H1 (cell line): Measurements from ENCODE around the gene TNS3. TPM values are rescaled to one million over a fixed set of nuclear protein-coding genes. Genes with fewer than 3 reads are reported as not detected.

Source experiments
- CTCF ChIA-PET: fragments of 300-600 bp; sonication (Branson Sonifier 250); formaldehyde crosslinking; loops from one replicate; lab custom pipeline; 2021; ENCODE audit not compliant: partially characterized antibody; lab: Charles Lee
- POLR2A ChIA-PET: fragments of 300-600 bp; sonication (Branson Sonifier 250); formaldehyde crosslinking; loops from one replicate; lab custom pipeline; 2021; ENCODE audit warnings: inconsistent platforms; ENCODE audit not compliant: partially characterized antibody; lab: Charles Lee
- DNase-seq, 2 experiments: peaks; one replicate each; pipeline versions ENCODE4 v3.0.0 to v3.0.0-alpha.2; 2010 to 2022; ENCODE audit warnings: low spot score in 2 of 2, low read depth in 1 of 2, mixed read lengths in 1 of 2
- FAIRE-seq: peaks from 2 replicates; lab custom pipeline; 2011; peaks lifted over from hg19 to GRCh38; lab: Jason Lieb, UNC
- H2AFZ ChIP-seq: 2 replicates; pipeline ENCODE4 v1.8.1; 2012; ENCODE audit warnings: low read length, inconsistent platforms
- H2AK5ac ChIP-seq: 2 replicates; pipeline ENCODE4 v1.6.1; 2013; ENCODE audit warnings: low read depth, low read length
- H2BK120ac ChIP-seq: replicated peaks from 2 replicates; pipeline ENCODE3; 2013; ENCODE audit warnings: low read depth, low read length, inconsistent platforms
- H2BK12ac ChIP-seq: 2 replicates; pipeline ENCODE4 v1.6.1; 2013; ENCODE audit warnings: low read depth, low read length
- H2BK15ac ChIP-seq: 2 replicates; pipeline ENCODE4 v1.6.1; 2013; ENCODE audit warnings: low read length
- H2BK20ac ChIP-seq: 2 replicates; pipeline ENCODE4 v1.6.1; 2013; ENCODE audit warnings: low read length
- H2BK5ac ChIP-seq: 2 replicates; pipeline ENCODE4 v1.6.1; 2013; ENCODE audit warnings: low read depth, low read length
- H3K14ac ChIP-seq: 2 replicates; pipeline ENCODE4 v1.6.1; 2013; ENCODE audit warnings: inconsistent platforms; ENCODE audit not compliant: insufficient read length
- H3K18ac ChIP-seq: 2 replicates; pipeline ENCODE4 v1.6.1; 2013; ENCODE audit warnings: low read length; ENCODE audit errors: extremely low read depth
- H3K23ac ChIP-seq: 2 replicates; pipeline ENCODE4 v1.6.1; 2013; ENCODE audit warnings: inconsistent platforms; ENCODE audit not compliant: insufficient read length
- H3K23me2 ChIP-seq: 2 replicates; pipeline ENCODE4 v1.6.1; 2013; ENCODE audit warnings: low read depth, low read length
- H3K27ac ChIP-seq: 2 replicates; pipeline ENCODE4 v1.6.1; 2011; ENCODE audit warnings: low read depth, low read length, inconsistent platforms
- H3K27me3 ChIP-seq, 4 experiments: replicated peaks in 1 of 4; 1 replicate in 1 of 4; 2 replicates in 3 of 4; pipeline versions ENCODE4 v1.6.1 to v1.8.1; 2011 to 2013; ENCODE audit warnings: low read length in 3 of 4, mild to moderate bottlenecking in 3 of 4, inconsistent platforms in 2 of 4, mixed read lengths in 2 of 4, moderate library complexity in 1 of 4; ENCODE audit not compliant: control insufficient read depth in 3 of 4, insufficient read depth in 3 of 4; ENCODE audit errors: extremely low read depth in 1 of 4
- H3K36me3 ChIP-seq, 4 experiments: 2 replicates each; pipeline versions ENCODE4 v1.6.1 to v1.8.1; 2011 to 2013; ENCODE audit warnings: mild to moderate bottlenecking in 4 of 4, low read length in 3 of 4, moderate library complexity in 2 of 4, control low read depth in 1 of 4, inconsistent platforms in 1 of 4; ENCODE audit not compliant: insufficient read depth in 4 of 4, control insufficient read depth in 2 of 4
- H3K4ac ChIP-seq: replicated peaks from 2 replicates; pipeline ENCODE3; 2013; ENCODE audit warnings: low read length, low read depth, mixed read lengths, inconsistent platforms; ENCODE audit not compliant: insufficient read length
- H3K4me1 ChIP-seq, 4 experiments: replicated peaks in 1 of 4; 1 replicate in 1 of 4; 2 replicates in 3 of 4; pipeline versions ENCODE4 v1.6.1 to v1.8.1; 2011 to 2013; ENCODE audit warnings: low read length in 3 of 4, inconsistent platforms in 2 of 4, mixed read lengths in 1 of 4; ENCODE audit not compliant: insufficient read depth in 4 of 4, control insufficient read depth in 3 of 4
- H3K4me2 ChIP-seq, 2 experiments: 2 replicates each; pipeline versions ENCODE4 v1.6.1 to v1.8.1; 2011 to 2013; ENCODE audit warnings: low read depth in 2 of 2, low read length in 2 of 2, control low read depth in 1 of 2, inconsistent platforms in 1 of 2, mild to moderate bottlenecking in 1 of 2; ENCODE audit not compliant: insufficient read depth in 1 of 2
- H3K4me3 ChIP-seq, 4 experiments: fragments of 200-600, 300-600 bp in 1 of 4; sonication (generic), shearing (Covaris generic), sonication (Bioruptor Twin) in 1 of 4; 2 replicates each; pipeline versions ENCODE4 v1.5.1 to v1.8.1; 2011 to 2016; ENCODE audit warnings: low read length in 4 of 4, low read depth in 3 of 4, control low read depth in 2 of 4, inconsistent platforms in 2 of 4, mild to moderate bottlenecking in 2 of 4, mixed read lengths in 1 of 4, moderate library complexity in 1 of 4; ENCODE audit not compliant: insufficient read depth in 2 of 4; ENCODE audit errors: extremely low read depth in 1 of 4
- H3K56ac ChIP-seq: replicated peaks from 2 replicates; pipeline ENCODE3; 2013; ENCODE audit warnings: low read depth, mild to moderate bottlenecking, mixed read lengths, low read length, inconsistent platforms; ENCODE audit not compliant: insufficient read length
- H3K79me1 ChIP-seq: 2 replicates; pipeline ENCODE4 v1.6.1; 2013; ENCODE audit warnings: low read depth, low read length, control low read depth
- H3K79me2 ChIP-seq, 2 experiments: 2 replicates each; pipeline versions ENCODE4 v1.6.1 to v1.8.1; 2012 to 2013; ENCODE audit warnings: low read length in 2 of 2, mild to moderate bottlenecking in 2 of 2, inconsistent platforms in 1 of 2; ENCODE audit not compliant: insufficient read depth in 2 of 2, control insufficient read depth in 1 of 2
- H3K9ac ChIP-seq, 4 experiments: replicated peaks in 1 of 4; 1 replicate in 1 of 4; 2 replicates in 3 of 4; pipeline versions ENCODE4 v1.6.1 to v1.8.1; 2011 to 2013; ENCODE audit warnings: low read depth in 3 of 4, low read length in 3 of 4, control low read depth in 2 of 4, mild to moderate bottlenecking in 2 of 4, moderate library complexity in 2 of 4, inconsistent platforms in 1 of 4; ENCODE audit errors: extremely low read depth in 1 of 4
- H3K9me3 ChIP-seq, 2 experiments: 2 replicates each; pipeline versions ENCODE4 v1.6.1 to v1.8.1; 2012 to 2013; ENCODE audit warnings: mild to moderate bottlenecking in 2 of 2, moderate library complexity in 2 of 2, control low read depth in 1 of 2, inconsistent platforms in 1 of 2, low read depth in 1 of 2, low read length in 1 of 2, mixed read lengths in 1 of 2; ENCODE audit not compliant: insufficient read depth in 2 of 2
- H4K20me1 ChIP-seq, 2 experiments: replicated peaks in 1 of 2; 2 replicates each; pipeline versions ENCODE3 to v1.8.1; 2011 to 2013; ENCODE audit warnings: inconsistent platforms in 2 of 2, low read length in 2 of 2, mild to moderate bottlenecking in 1 of 2; ENCODE audit not compliant: insufficient read depth in 2 of 2, control insufficient read depth in 1 of 2
- H4K5ac ChIP-seq: 2 replicates; pipeline ENCODE4 v1.6.1; 2013; ENCODE audit warnings: low read length, low read depth, mixed read lengths, inconsistent platforms; ENCODE audit not compliant: insufficient read length
- H4K8ac ChIP-seq: 2 replicates; pipeline ENCODE4 v1.8.0; 2013; ENCODE audit warnings: mild to moderate bottlenecking, moderate library complexity, low read length, inconsistent platforms; ENCODE audit not compliant: insufficient read depth; ENCODE audit errors: extremely low read depth
- H4K91ac ChIP-seq: replicated peaks from 2 replicates; pipeline ENCODE3; 2013; ENCODE audit warnings: low read length, mixed read lengths, inconsistent platforms; ENCODE audit not compliant: insufficient read length
- BCL11A ChIP-seq, 2 experiments: IDR thresholded peaks; one replicate each; pipeline ENCODE4 v1.6.1; 2011; ENCODE audit warnings: low read depth in 2 of 2, low read length in 2 of 2, mild to moderate bottlenecking in 2 of 2
- BRCA1 ChIP-seq: IDR thresholded peaks from 2 replicates; pipeline ENCODE4 v1.6.1; 2012; ENCODE audit warnings: low read depth, low read length, improper control_type of control experiment
- CEBPB ChIP-seq: IDR thresholded peaks from 2 replicates; pipeline ENCODE4 v1.6.1; 2012; ENCODE audit warnings: low read depth, low read length
- CREB1 ChIP-seq: IDR thresholded peaks from 2 replicates; pipeline ENCODE4 v1.6.1; 2012; ENCODE audit warnings: inconsistent platforms
- CTBP2 ChIP-seq: IDR thresholded peaks from 2 replicates; pipeline ENCODE4 v1.7.0; 2011; ENCODE audit warnings: borderline replicate concordance, mild to moderate bottlenecking, moderate library complexity, mixed read lengths, low read length; ENCODE audit not compliant: insufficient read depth, insufficient read length
- FOSL1 ChIP-seq: IDR thresholded peaks from 2 replicates; pipeline ENCODE4 v1.6.1; 2011; ENCODE audit warnings: mild to moderate bottlenecking, low read depth, low read length, moderate library complexity; ENCODE audit not compliant: insufficient read depth
- KDM5A ChIP-seq: fragments of 200-600 bp; IDR thresholded peaks from 2 replicates; pipeline ENCODE4 v1.7.1; 2012; ENCODE audit warnings: mild to moderate bottlenecking, low read length, inconsistent platforms, mixed read lengths
- MAFK ChIP-seq: IDR thresholded peaks from 2 replicates; pipeline ENCODE4 v1.6.1; 2012; ENCODE audit warnings: low read depth, mild to moderate bottlenecking, improper control_type of control experiment, low read length
- NANOG ChIP-seq: IDR thresholded peaks from 2 replicates; pipeline ENCODE4 v1.6.1; 2011; ENCODE audit warnings: low read length, low read depth, mild to moderate bottlenecking, inconsistent platforms; ENCODE audit not compliant: insufficient read depth, poor library complexity, severe bottlenecking
- POLR2AphosphoS5 ChIP-seq: IDR thresholded peaks from 2 replicates; pipeline ENCODE4 v1.6.1; 2011; ENCODE audit warnings: low read depth, low read length
- RNF2 ChIP-seq: fragments of 200-900, 300-1000 bp; sonication (generic); IDR thresholded peaks from 2 replicates; pipeline ENCODE4 v1.7.1; 2016; ENCODE audit warnings: borderline replicate concordance, low read depth, mild to moderate bottlenecking, antibody characterized with exemption, low read length; ENCODE audit not compliant: poor library complexity, severe bottlenecking; ENCODE audit errors: missing control alignments
- SIRT6 ChIP-seq: IDR thresholded peaks from one replicate; pipeline ENCODE4 v1.7.1; 2012; ENCODE audit warnings: low read length, inconsistent platforms
- SP2 ChIP-seq: IDR thresholded peaks from 2 replicates; pipeline ENCODE4 v1.6.1; 2012; ENCODE audit warnings: mild to moderate bottlenecking, low read length, inconsistent platforms
- TAF7 ChIP-seq: optimal IDR thresholded peaks from 2 replicates; pipeline ENCODE3; 2011; ENCODE audit warnings: low read depth, mild to moderate bottlenecking, inconsistent platforms, low read length, moderate library complexity, borderline replicate concordance
- YY1 ChIP-seq: IDR thresholded peaks from 2 replicates; pipeline ENCODE4 v1.6.1; 2011; ENCODE audit warnings: low read depth, mild to moderate bottlenecking, low read length
- WGBS, 2 experiments: shearing (Covaris generic) in 1 of 2; methylation state at CpG; one replicate each; pipeline versions ENCODE4 v1.1.6 to v1.1.7; 2013 to 2015; ENCODE audit warnings: low lambda C conversion rate in 2 of 2, mixed read lengths in 2 of 2, inconsistent platforms in 1 of 2, low coverage in 1 of 2, missing lambda C conversion rate in 1 of 2; ENCODE audit not compliant: insufficient replicate concordance in 2 of 2, insufficient coverage in 1 of 2, insufficient read length in 1 of 2; ENCODE audit errors: extremely low coverage in 1 of 2, missing lambda C conversion rate in 1 of 2; 5-methylcytosine and 5-hydroxymethylcytosine counted together
- polyA plus RNA-seq, 7 experiments: library from polyadenylated mRNA; depleted of rRNA in 3 of 7; stranded (reverse) in 5 of 7; unstranded in 2 of 7; fragments of >200 nt in 5 of 7; fragments of 200-250 nt in 2 of 7; gene quantifications; 1 replicate in 5 of 7; 2 replicates in 1 of 7; 4 replicates in 1 of 7; pipeline versions ENCODE4 v1.2.1 to v1.2.3, GENCODE V29; 2011 to 2013; ENCODE audit warnings: missing spikeins in 2 of 7, mixed read lengths in 2 of 7
- total RNA-seq: library from RNA; stranded (reverse); fragmentation: NEBNext Ultra II Directional; extraction: Animal tissue kit (Norgen Biotek cat#: 25700); gene quantifications from 2 replicates; pipeline ENCODE4 v1.2.1, GENCODE V29; 2021

The TNS3 gene
- total and polyA plus RNA-seq, 2 of the 8 experiments (the other 6 are each of a cell fraction or from before 2014, with no cell fraction given) = 11.9 to 24.2 TPM

DNA sequence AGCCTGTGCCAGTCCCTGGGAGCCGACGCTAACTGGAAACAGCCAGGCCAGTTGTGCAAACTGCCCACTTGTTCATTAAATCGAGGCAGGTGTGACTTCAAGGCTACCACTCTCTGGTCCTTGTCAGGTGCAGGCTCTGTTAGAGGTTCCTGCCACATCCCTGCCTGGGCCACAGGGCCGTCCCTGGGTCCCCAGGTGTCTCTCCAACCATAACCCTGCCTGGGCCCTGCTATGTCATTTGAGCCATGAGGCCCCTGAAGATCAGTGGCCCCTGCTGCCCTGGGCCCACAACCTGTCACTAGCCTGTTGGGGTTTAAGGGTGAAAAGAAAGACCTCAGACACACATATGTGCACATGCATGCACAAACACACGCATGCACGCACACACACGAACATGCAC lies 326.9 kb downstream of the TNS3 start:
- H4K20me1 ChIP-seq = no peaks in the 10 kb centered on the region
- TF ChIP-seq SIRT6 = no peak
- no peak for TF ChIP-seq POLR2AphosphoS5
- no peak for TF ChIP-seq TAF7
- TF ChIP-seq NANOG = no peak
- no peak for TF ChIP-seq CTBP2
- TF ChIP-seq KDM5A = no peak
- no peak for TF ChIP-seq CEBPB
- no peak for TF ChIP-seq CREB1
- TF ChIP-seq MAFK = no peak
- no peak for TF ChIP-seq BRCA1
- no peak for TF ChIP-seq SP2
- TF ChIP-seq YY1 = no peak
- TF ChIP-seq BCL11A (IDR thresholded peaks at IDR 0.05; ENCODE audit: low read depth in 2 of 2, low read length in 2 of 2) = no peak
- TF ChIP-seq FOSL1 = no peak
- no peak for TF ChIP-seq RNF2

More for the DNA sequence above, 326.9 kb downstream of the TNS3 start:
- Histone ChIP-seq H3K56ac (no peak overlapping the region), H2BK20ac (no peak overlapping the region), H3K23ac (no peak overlapping the region), H2AFZ (no peak overlapping the region), H2BK12ac (no peak overlapping the region), H3K9ac (no peak overlapping the region), H3K4me1 (peaks cover 4 to 5% (median 4%) of the 10 kb centered on the region in 4 experiments), H3K14ac (no peak overlapping the region), H3K18ac (no peak overlapping the region), H3K23me2 (peaks cover 7% of the 10 kb centered on the region; the same call in 1 of the 2 replicates), H4K8ac (no peak overlapping the region), H3K79me1 (no peaks in the 10 kb centered on the region), H2BK120ac (no peak overlapping the region), H3K4me2 (peak overlapping the region in 1 of 2 experiments; percentile 72; a peak in 1 of 4 replicates), H3K36me3 (no peaks in the 10 kb centered on the region), H2BK15ac (0 out of 2 replicates have a peak overlapping the region, but pooled peaks have one; percentile 23), H3K4me3 (no peak overlapping the region), H3K79me2 (no peaks in the 10 kb centered on the region), H4K5ac (no peak overlapping the region), H3K27me3 (peaks cover 0 to 10% (median 8%) of the 10 kb centered on the region in 4 experiments; a peak in 5 of 7 replicates), H3K4ac (no peak overlapping the region), H3K27ac (no peak overlapping the region), H2AK5ac (no peak overlapping the region), H2BK5ac (no peak overlapping the region), H4K91ac (no peak overlapping the region), H3K9me3 (no peaks in the 10 kb centered on the region)
- FAIRE-seq = no peak
- CTCF ChIA-PET = interaction anchor here (3.7 kb wide), 1 partner anchor 11 kb away, joined by 29 read pairs; no protein-coding TSS in a partner anchor
- DNase-seq = no peak
- WGBS, 2 experiments = 89% methylated on average over 7 of the region's 7 CpGs; no CpG with 5 or more reads in 1 of the 2 experiments
- POLR2A ChIA-PET = no interaction called here
